GM18511 (cell line): ENCODE results near the gene TBX3.

Experiments
- ATAC-seq: cut with Tn5 transposase; IDR thresholded peaks from one replicate; pipeline ENCODE4 v1.9.1; 2021; ENCODE audit warnings: mild to moderate bottlenecking, moderate library complexity; ENCODE audit not compliant: unreplicated experiment

The TBX3 gene

GRCh38 chr12:114697243-114697716, 13.3 kb upstream of the TBX3 start:
- no peak for ATAC-seq

DNA sequence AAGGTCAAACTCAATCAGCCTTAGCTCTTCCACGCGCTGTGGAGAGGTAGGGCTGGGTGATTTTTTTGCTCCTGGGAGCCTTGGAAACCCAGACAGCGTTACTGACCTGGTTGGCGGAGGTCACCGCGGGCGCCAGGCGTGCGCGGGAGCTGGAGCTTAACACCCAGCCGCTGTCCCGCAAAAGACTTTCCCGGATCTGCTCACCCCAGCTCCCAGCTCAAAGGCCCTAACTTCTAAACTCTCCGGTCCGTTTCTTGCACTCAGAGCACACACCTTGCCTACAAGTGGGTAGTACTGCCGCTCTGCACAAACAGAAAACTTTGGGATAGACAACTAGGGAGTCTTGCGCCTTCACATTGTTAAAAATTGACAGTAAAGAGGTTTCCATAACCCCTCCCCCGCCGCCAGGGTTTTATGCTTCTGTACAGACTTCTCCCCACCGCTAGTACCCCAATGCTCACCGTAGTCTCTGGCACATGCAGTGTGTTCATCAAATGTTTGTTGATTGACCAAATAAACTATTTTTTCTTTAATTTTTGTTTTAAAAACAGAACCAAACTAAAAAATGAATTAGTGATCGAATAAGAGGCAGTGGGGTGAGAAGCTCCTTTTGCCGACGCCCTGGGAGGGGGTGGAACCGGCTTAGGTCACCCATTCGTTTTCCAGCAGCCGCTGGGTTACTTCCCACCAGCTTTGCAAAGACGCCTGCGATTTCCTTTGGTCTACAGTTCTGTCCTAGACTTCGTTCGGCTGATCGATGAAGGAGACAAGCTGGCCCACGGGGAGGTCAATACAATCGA, 12.7 kb upstream of the TBX3 start:
- ATAC-seq: no peak

- ATAC-seq: no peak
These were observed 11.3 kb upstream of the TBX3 start for GRCh38 chr12:114695305-114695592.

DNA sequence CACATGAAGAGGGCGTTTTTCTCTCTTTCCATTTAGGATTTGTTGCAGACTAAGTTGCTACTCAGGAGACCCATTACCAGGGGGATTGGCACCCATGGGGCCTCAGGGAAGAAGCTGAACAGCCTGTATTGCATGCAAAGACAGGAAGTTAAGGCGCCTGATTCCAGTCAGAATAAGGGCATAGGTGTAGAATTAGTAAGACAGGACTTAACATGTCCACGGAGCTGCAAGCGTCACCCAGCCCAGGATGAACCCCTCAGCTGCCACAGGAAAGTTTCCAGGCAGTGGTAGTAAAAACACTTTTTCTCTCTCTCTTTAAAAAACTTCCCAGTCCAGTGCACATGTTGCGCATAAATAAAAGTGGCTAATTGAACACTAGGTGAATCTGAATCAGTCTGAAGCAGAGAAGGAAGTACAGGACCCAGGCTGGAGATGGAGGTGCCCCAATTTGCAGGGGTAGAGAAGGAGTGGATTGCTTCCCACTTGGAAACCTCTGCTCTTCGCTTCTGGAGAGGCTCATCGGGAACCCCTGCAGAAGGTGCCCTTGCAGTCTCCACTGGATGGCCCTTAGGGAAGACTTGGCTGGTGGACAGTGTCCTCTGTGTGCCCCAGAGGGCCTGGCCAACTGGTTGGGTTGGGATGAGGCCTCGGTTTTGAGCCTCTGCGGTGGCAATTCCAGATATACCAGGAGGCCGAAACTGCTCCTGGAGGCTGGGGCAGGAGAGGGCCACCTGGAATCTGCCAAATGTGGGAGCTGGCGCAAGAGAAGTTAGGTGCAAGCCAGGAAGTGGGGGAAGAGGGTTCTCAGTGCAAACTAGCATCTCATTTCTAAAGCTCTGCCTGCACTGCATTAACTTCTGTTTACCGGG, 10.7 kb upstream of the TBX3 start:
- ATAC-seq: no peak

DNA sequence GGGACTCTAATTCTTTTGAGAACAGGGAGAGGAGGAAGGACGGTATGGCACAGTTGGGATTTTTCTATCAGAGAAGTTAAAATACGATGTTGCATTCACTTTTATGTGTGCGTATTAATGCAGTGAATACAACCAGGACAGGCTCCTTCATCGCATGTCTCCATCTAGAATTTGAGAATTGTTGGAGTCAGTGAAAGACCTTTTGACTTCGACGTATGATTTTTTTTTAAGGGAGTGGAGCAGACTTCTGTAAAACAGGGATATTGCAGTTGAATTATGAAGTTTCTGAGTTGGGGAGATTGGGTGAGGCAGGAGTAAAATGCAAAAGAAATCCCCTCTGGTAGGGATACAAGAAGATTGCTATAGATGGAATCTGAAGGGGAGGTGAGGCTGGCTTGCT, 9.6 kb upstream of the TBX3 start:
- ATAC-seq: no peak

GRCh38 chr12:114693059-114693531, 9.1 kb upstream of the TBX3 start:
- ATAC-seq: no peak

- ATAC-seq: no peak
These were observed 8.4 kb upstream of the TBX3 start for GRCh38 chr12:114692186-114693058.

GRCh38 chr12:114691763-114692185, 7.8 kb upstream of the TBX3 start:
- ATAC-seq: no peak

DNA sequence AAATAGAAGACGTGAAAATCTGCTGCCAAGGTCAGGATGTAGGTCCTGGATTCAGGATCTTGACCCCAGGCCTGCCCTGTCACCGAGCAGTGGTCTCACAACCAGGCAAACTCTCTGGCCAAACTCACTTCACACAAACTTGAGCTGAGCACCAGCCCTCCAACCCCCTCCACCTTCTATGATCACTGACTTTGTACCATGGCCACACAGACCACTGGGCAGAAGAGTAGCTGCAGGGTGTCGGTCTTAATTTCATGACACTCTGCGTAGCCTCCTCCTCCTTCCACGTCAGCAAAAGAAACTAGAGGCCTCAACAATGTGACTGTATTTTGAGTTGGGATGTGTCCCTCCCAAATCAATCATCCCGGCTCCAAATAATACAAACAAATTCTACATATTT, 7.2 kb upstream of the TBX3 start:
- ATAC-seq: no peak

GRCh38 chr12:114690267-114691135, 6.5 kb upstream of the TBX3 start:
- ATAC-seq: no peak

- ATAC-seq: no peak
These were observed 5.4 kb upstream of the TBX3 start for GRCh38 chr12:114689075-114689994.

DNA sequence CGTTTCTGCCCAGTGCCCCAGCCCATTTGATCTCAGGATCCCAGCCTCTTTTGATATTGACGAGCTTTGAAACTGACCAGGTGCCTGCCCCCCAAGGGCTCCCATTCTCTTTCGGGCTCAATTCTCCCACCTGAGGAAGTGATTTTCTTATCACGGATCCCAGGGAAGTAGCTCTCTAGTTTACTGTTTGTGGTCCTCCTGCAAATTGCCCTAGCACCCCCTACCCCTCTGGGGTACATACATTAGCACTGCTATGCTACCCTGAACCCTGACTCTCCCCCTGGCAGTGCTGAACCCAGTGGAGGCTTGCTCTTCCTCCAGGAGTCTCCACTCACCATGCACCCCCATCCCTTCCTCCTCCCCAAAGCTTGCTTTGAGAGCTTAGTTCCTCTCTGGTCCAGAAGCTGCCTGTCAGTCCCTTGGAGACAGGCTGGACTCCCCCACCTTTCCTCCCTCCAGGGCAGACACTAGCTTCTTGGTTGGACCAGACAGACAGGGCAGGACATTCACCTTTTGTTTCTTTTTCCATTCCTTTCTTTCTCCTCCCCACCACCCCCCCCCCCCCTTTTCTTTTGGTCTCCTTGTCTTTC, 4.4 kb upstream of the TBX3 start:
- no peak for ATAC-seq

DNA sequence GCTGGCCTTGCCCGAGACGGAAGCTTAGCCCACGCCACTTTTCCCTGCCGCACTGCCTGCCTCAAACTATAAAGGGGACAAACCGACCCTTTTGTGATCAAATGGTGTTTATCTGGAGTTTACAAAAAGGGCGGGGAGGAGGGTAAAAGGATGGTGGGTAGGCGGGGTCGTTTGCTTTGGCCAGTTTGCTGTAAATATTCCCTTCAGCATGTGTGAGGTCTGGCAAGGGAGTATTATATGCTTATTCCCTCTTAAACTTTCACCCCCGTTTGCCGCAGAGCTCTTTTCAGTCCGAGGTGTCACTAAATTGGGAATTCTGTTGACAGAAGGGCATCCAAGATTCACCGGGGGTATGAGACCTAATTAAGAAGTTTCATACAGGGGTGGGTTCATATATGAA, 3.8 kb upstream of the TBX3 start:
- no peak for ATAC-seq

DNA sequence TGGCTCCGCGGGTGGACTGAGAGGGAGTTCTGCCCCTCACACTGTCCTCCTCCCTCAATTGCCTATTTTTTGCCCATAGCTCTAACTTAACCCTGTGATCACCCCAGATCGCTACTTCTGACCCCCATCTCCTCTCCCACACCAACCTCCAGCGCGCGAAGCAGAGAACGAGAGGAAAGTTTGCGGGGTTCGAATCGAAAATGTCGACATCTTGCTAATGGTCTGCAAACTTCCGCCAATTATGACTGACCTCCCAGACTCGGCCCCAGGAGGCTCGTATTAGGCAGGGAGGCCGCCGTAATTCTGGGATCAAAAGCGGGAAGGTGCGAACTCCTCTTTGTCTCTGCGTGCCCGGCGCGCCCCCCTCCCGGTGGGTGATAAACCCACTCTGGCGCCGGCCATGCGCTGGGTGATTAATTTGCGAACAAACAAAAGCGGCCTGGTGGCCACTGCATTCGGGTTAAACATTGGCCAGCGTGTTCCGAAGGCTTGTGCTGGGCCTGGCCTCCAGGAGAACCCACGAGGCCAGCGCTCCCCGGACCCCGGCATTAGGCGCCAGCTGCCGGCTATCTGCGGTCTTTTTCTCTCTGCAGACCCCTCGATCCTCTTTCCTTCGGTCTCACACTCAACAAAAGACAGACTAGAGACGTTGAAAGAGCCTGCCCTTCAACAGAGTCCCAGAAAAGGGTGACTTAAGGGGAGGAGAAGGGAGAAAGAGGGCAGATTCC, 3.0 kb upstream of the TBX3 start:
- ATAC-seq: no peak

DNA sequence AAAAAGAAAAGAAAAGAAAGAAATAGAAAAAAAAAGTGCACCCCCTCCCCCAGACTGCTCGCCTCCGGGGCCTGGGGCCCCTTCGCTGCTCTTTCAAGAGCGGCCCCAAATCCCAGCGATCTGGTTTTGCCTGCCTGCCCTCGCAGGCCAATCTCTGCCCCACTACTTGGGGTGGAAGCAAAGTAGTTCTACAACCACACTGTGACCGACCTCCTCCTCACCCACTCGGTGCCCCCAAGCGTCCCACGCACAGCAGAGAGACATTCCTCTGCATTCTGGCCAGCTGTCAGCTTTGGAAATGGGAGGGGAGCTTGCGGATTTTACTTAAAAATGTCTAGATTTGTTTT, 2.4 kb upstream of the TBX3 start:
- ATAC-seq: no peak

GRCh38 chr12:114685869-114686268, 1.9 kb upstream of the TBX3 start:
- no peak for ATAC-seq

DNA sequence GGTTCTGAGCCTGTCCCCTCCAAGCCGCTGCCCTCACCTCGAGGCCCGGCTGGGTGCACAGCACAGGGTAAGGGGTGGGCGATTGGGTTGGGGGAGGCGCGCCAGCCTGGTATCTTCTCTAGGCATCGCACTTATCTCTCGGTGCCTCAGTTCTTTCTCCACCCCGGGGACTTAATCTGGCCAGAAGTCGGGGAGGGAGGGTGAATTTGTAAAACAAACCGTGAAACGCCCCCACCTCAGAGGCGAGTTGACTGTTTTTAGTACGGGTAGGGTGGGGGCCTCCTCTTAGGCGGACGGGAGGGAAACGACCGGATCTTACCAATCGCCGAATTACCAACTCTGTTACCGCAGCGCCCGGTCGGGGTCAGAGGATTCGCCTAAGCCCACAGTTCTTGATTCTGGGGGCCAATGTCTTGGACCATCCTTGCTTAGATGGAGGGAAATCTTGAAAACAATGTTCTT, 1.4 kb upstream of the TBX3 start:
- no peak for ATAC-seq

DNA sequence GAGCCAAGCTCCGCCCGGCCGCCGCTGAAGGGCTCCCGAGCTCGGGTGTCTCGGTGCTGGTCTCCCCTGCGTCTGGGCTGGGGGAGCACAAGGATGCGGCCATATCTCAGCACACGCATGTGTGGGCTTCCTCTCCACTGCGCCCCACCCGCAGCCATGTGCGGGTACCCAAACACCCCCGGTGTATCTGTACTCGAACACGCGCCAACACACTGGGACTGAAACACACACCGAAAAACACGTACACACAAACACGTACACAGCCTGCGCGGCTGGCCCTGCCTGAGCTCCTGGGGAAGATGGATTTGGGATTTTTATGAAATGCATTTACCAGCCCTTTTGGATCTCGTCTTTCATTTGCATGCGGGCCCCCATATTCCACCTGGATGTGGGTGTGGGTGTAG, 897 bp upstream of the TBX3 start:
- no peak for ATAC-seq
